ENCODE measurements around the gene ZNF346.

Gene ZNF346

DNA sequence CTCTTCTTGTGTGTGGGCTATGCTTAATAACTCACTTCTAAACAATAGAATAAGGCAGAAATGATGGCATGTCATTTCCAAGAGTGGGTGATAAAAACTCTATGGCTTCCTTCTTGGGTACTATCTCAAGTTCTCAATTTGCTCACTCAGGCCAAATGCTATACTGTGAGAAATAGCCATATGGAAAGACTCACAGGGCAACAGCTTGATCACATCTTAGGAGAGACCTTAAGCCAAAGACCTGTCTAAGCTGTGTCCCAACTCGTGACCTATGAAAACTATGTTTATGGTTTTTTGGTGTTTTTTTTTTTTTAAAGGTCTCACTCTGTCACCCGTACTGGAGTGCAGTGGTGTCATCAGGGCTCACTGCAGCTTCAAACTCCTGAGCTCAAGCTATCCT is 13.8 kb upstream of the ZNF346 start:
- Histone ChIP-seq H3K4me3 (ENCODE audit: low read length in 2 of 2) (no peak overlapping the region), H3K4me1 (ENCODE audit: control insufficient read depth, insufficient read depth, low read length) (peaks cover 16% of the 10 kb centered on the region), H3K36me3 (ENCODE audit: control insufficient read depth in 2 of 2, insufficient read depth in 2 of 2, low read length in 2 of 2) (no peaks in the 10 kb centered on the region), H3K27me3 (ENCODE audit: control insufficient read depth in 1 of 2, insufficient read depth in 2 of 2, low read length in 2 of 2) (no peaks in the 10 kb centered on the region), H3K9me3 (ENCODE audit: control insufficient read depth in 2 of 2, low read length in 2 of 2) (no peaks in the 10 kb centered on the region), H3K9ac (ENCODE audit: low read length in 2 of 2) (no peak overlapping the region), H3K27ac (ENCODE audit: low read length) (no peak overlapping the region)

DNA sequence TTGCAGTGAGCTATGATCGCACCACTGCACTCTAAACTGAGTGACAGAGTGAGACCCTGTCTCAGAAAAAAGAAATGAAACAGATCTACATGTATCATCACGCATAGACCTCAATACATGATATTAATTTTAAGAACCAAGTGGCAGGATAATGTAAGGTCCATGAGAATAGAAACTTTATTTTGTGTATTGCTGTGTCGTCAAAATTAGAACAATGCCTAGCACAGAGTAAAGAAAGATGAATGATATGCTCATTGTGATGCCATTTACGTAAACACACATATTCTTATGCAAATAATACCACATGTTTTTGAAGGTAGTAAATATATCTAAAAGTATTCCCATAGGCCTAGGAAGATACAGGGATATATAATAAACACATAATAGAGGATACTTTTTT is 12.3 kb upstream of the ZNF346 start:
- Histone ChIP-seq H3K9me3 (ENCODE audit: control insufficient read depth in 2 of 2, low read length in 2 of 2) (no peaks in the 10 kb centered on the region), H3K27me3 (ENCODE audit: control insufficient read depth in 1 of 2, insufficient read depth in 2 of 2, low read length in 2 of 2) (no peaks in the 10 kb centered on the region), H3K4me1 (ENCODE audit: control insufficient read depth, insufficient read depth, low read length) (peaks cover 13% of the 10 kb centered on the region), H3K9ac (ENCODE audit: low read length in 2 of 2) (no peak overlapping the region), H3K36me3 (ENCODE audit: control insufficient read depth in 2 of 2, insufficient read depth in 2 of 2, low read length in 2 of 2) (no peaks in the 10 kb centered on the region), H3K4me3 (ENCODE audit: low read length in 2 of 2) (no peak overlapping the region), H3K27ac (ENCODE audit: low read length) (no peak overlapping the region)

- H3K4me1 ChIP-seq (ENCODE audit: control insufficient read depth, insufficient read depth, low read length), result peaks cover 12% of the 10 kb centered on the region
- no peaks in the 10 kb centered on the region for H3K9me3 ChIP-seq (ENCODE audit: control insufficient read depth in 2 of 2, low read length in 2 of 2)
- H3K27ac ChIP-seq (ENCODE audit: low read length), result no peak overlapping the region
- H3K36me3 ChIP-seq (ENCODE audit: control insufficient read depth in 2 of 2, insufficient read depth in 2 of 2, low read length in 2 of 2), result no peaks in the 10 kb centered on the region
- H3K4me3 ChIP-seq (ENCODE audit: low read length in 2 of 2), result no peak overlapping the region
- H3K9ac ChIP-seq (ENCODE audit: low read length in 2 of 2), result no peak overlapping the region
- no peaks in the 10 kb centered on the region for H3K27me3 ChIP-seq (ENCODE audit: control insufficient read depth in 1 of 2, insufficient read depth in 2 of 2, low read length in 2 of 2)
Measured at GRCh38 chr5:177015156-177015555, 7.3 kb upstream of the ZNF346 start.

DNA sequence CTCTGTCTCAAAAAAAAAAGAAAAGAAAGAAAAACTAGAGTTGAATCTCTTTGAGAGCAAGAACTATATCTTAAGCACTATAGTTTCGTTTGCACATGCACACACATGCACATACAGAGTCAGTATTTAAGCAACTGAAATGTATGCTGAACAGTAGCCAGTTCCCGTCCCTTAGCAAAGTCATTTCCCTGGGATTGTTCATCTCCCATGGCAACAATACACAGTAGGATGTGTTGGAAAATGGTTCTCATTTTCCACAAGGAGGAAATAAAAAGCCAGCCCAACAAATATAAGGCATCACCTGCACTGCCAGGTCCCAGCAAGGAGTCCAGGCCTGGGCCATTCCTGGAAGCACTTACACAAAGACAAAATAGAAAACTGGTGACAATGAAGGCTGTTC is 4.2 kb upstream of the ZNF346 start:
- Histone ChIP-seq H3K36me3 (ENCODE audit: control insufficient read depth in 2 of 2, insufficient read depth in 2 of 2, low read length in 2 of 2) (no peaks in the 10 kb centered on the region), H3K27me3 (ENCODE audit: control insufficient read depth in 1 of 2, insufficient read depth in 2 of 2, low read length in 2 of 2) (no peaks in the 10 kb centered on the region), H3K4me3 (ENCODE audit: low read length in 2 of 2) (no peak overlapping the region), H3K9me3 (ENCODE audit: control insufficient read depth in 2 of 2, low read length in 2 of 2) (no peaks in the 10 kb centered on the region), H3K9ac (ENCODE audit: low read length in 2 of 2) (no peak overlapping the region), H3K27ac (ENCODE audit: low read length) (no peak overlapping the region), H3K4me1 (ENCODE audit: control insufficient read depth, insufficient read depth, low read length) (peaks cover 17% of the 10 kb centered on the region)

- no peaks in the 10 kb centered on the region for H3K9me3 ChIP-seq (ENCODE audit: control insufficient read depth in 2 of 2, low read length in 2 of 2)
- no peaks in the 10 kb centered on the region for H3K27me3 ChIP-seq (ENCODE audit: control insufficient read depth in 1 of 2, insufficient read depth in 2 of 2, low read length in 2 of 2)
- peaks cover 15% of the 10 kb centered on the region for H3K4me1 ChIP-seq (ENCODE audit: control insufficient read depth, insufficient read depth, low read length)
- H3K9ac ChIP-seq (ENCODE audit: low read length in 2 of 2), result no peak overlapping the region
- no peak overlapping the region for H3K4me3 ChIP-seq (ENCODE audit: low read length in 2 of 2)
- H3K36me3 ChIP-seq (ENCODE audit: control insufficient read depth in 2 of 2, insufficient read depth in 2 of 2, low read length in 2 of 2), result no peaks in the 10 kb centered on the region
- no peak overlapping the region for H3K27ac ChIP-seq (ENCODE audit: low read length)
Measured at GRCh38 chr5:177020033-177020432, 2.5 kb upstream of the ZNF346 start.

- no peaks in the 10 kb centered on the region for H3K27me3 ChIP-seq (ENCODE audit: control insufficient read depth in 1 of 2, insufficient read depth in 2 of 2, low read length in 2 of 2)
- H3K9ac ChIP-seq (ENCODE audit: low read length in 2 of 2), result peak overlapping the region; percentile 84 to 97
- peaks cover 15% of the 10 kb centered on the region for H3K4me1 ChIP-seq (ENCODE audit: control insufficient read depth, insufficient read depth, low read length)
- peak overlapping the region; percentile 94 to 97 for H3K4me3 ChIP-seq (ENCODE audit: low read length in 2 of 2)
- no peaks in the 10 kb centered on the region for H3K9me3 ChIP-seq (ENCODE audit: control insufficient read depth in 2 of 2, low read length in 2 of 2)
- H3K27ac ChIP-seq (ENCODE audit: low read length), result peak overlapping the region; percentile 85
- H3K36me3 ChIP-seq (ENCODE audit: control insufficient read depth in 2 of 2, insufficient read depth in 2 of 2, low read length in 2 of 2), result no peaks in the 10 kb centered on the region
Measured at GRCh38 chr5:177023303-177023664, 788 bp downstream of the ZNF346 start.

- no peak overlapping the region for H3K27ac ChIP-seq (ENCODE audit: low read length)
- no peak overlapping the region for H3K4me3 ChIP-seq (ENCODE audit: low read length in 2 of 2)
- H3K27me3 ChIP-seq (ENCODE audit: control insufficient read depth in 1 of 2, insufficient read depth in 2 of 2, low read length in 2 of 2), result no peaks in the 10 kb centered on the region
- no peaks in the 10 kb centered on the region for H3K36me3 ChIP-seq (ENCODE audit: control insufficient read depth in 2 of 2, insufficient read depth in 2 of 2, low read length in 2 of 2)
- peaks cover 15% of the 10 kb centered on the region for H3K4me1 ChIP-seq (ENCODE audit: control insufficient read depth, insufficient read depth, low read length)
- H3K9ac ChIP-seq (ENCODE audit: low read length in 2 of 2), result no peak overlapping the region
- no peaks in the 10 kb centered on the region for H3K9me3 ChIP-seq (ENCODE audit: control insufficient read depth in 2 of 2, low read length in 2 of 2)
Measured at GRCh38 chr5:177024559-177024958, 2.1 kb downstream of the ZNF346 start.

- Histone ChIP-seq H3K9me3 (ENCODE audit: control insufficient read depth in 2 of 2, low read length in 2 of 2) (no peaks in the 10 kb centered on the region), H3K4me3 (ENCODE audit: low read length in 2 of 2) (no peak overlapping the region), H3K27ac (ENCODE audit: low read length) (no peak overlapping the region), H3K36me3 (ENCODE audit: control insufficient read depth in 2 of 2, insufficient read depth in 2 of 2, low read length in 2 of 2) (no peaks in the 10 kb centered on the region), H3K4me1 (ENCODE audit: control insufficient read depth, insufficient read depth, low read length) (peaks cover 15% of the 10 kb centered on the region), H3K27me3 (ENCODE audit: control insufficient read depth in 1 of 2, insufficient read depth in 2 of 2, low read length in 2 of 2) (no peaks in the 10 kb centered on the region), H3K9ac (ENCODE audit: low read length in 2 of 2) (no peak overlapping the region)
Measured at GRCh38 chr5:177025101-177025601, 2.7 kb downstream of the ZNF346 start.

DNA sequence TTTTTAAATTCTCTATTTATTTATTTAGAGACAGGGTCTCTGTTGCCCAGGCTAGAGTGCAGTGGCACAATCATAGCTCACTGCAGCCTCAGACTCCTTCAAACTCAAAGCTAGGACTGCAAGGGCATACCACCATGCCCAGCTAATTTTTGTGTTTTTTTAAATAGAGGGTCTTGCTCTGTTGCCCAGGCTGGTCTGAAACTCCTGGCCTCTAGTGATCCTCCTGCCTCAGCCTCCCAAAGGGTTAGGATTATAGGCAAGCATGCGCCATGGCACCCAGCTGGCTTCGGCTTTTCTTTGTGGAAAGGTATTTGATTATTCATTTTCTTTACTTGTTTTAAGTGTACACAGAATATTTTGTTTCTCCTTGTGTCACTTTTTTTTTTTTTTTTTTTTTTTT is 5.2 kb downstream of the ZNF346 start:
- Histone ChIP-seq H3K36me3 (ENCODE audit: control insufficient read depth in 2 of 2, insufficient read depth in 2 of 2, low read length in 2 of 2) (no peaks in the 10 kb centered on the region), H3K27ac (ENCODE audit: low read length) (no peak overlapping the region), H3K4me3 (ENCODE audit: low read length in 2 of 2) (no peak overlapping the region), H3K9me3 (ENCODE audit: control insufficient read depth in 2 of 2, low read length in 2 of 2) (no peaks in the 10 kb centered on the region), H3K4me1 (ENCODE audit: control insufficient read depth, insufficient read depth, low read length) (peaks cover 10% of the 10 kb centered on the region), H3K27me3 (ENCODE audit: control insufficient read depth in 1 of 2, insufficient read depth in 2 of 2, low read length in 2 of 2) (no peaks in the 10 kb centered on the region), H3K9ac (ENCODE audit: low read length in 2 of 2) (no peak overlapping the region)

DNA sequence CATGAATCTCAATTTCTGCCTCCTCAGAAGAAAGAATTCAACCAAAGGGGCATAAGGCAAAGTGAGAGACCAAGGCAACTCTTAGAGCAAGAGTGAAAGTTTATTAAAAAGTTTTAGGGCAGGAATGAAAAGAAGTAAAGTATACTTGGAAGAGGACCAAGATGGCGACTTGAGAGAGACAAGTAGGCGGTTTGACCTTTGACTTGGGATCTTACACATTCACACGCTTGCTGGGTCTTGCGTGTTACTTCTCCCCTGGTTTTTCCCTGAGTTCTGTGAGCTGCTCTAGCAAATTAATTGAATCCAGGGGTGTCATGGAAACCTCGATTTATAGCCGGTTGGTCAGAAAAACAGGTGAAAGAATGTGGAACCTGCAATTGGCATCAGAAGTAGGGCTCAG is 7.0 kb downstream of the ZNF346 start:
- no peak overlapping the region for H3K27ac ChIP-seq (ENCODE audit: low read length)
- H3K4me3 ChIP-seq (ENCODE audit: low read length in 2 of 2), result no peak overlapping the region
- no peaks in the 10 kb centered on the region for H3K4me1 ChIP-seq (ENCODE audit: control insufficient read depth, insufficient read depth, low read length)
- no peaks in the 10 kb centered on the region for H3K27me3 ChIP-seq (ENCODE audit: control insufficient read depth in 1 of 2, insufficient read depth in 2 of 2, low read length in 2 of 2)
- peaks cover 0 to 2% of the 10 kb centered on the region in 2 donors for H3K36me3 ChIP-seq (ENCODE audit: control insufficient read depth in 2 of 2, insufficient read depth in 2 of 2, low read length in 2 of 2)
- H3K9me3 ChIP-seq (ENCODE audit: control insufficient read depth in 2 of 2, low read length in 2 of 2), result no peaks in the 10 kb centered on the region
- H3K9ac ChIP-seq (ENCODE audit: low read length in 2 of 2), result no peak overlapping the region

DNA sequence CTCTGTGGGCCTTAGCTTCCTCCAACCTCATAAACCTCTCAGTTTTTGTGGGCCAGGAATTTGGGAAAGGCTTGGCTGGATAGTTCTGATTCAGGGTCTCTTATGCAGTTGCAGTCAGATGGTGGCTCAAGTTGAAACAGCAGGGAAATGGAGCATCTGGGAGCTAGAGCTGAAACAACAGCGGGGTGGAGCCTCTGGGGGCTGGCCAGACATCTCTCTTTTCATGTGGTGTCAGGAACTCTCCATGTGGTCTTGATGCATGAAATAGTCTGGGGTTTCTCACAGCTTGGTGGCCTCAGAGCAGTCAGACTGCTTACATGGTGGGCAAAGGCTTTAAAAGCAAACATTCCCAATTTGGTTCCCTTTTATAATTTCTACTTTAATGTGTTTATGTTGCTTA is 13.5 kb downstream of the ZNF346 start:
- no peaks in the 10 kb centered on the region for H3K27me3 ChIP-seq (ENCODE audit: control insufficient read depth in 1 of 2, insufficient read depth in 2 of 2, low read length in 2 of 2)
- no peaks in the 10 kb centered on the region for H3K4me1 ChIP-seq (ENCODE audit: control insufficient read depth, insufficient read depth, low read length)
- peaks cover 0 to 2% of the 10 kb centered on the region in 2 donors for H3K36me3 ChIP-seq (ENCODE audit: control insufficient read depth in 2 of 2, insufficient read depth in 2 of 2, low read length in 2 of 2)
- no peak overlapping the region for H3K9ac ChIP-seq (ENCODE audit: low read length in 2 of 2)
- H3K9me3 ChIP-seq (ENCODE audit: control insufficient read depth in 2 of 2, low read length in 2 of 2), result no peaks in the 10 kb centered on the region
- no peak overlapping the region for H3K27ac ChIP-seq (ENCODE audit: low read length)
- no peak overlapping the region for H3K4me3 ChIP-seq (ENCODE audit: low read length in 2 of 2)

Data from stomach smooth muscle (tissue), 2 donors.